Bronchial smooth muscle cell (primary cell): ENCODE measurements around the gene C12orf60. TPM values are rescaled to one million over a fixed set of nuclear protein-coding genes. Genes with fewer than 3 reads are reported as not detected.

ENCODE experiments used
- total RNA-seq: library from RNA; depleted of rRNA; stranded (reverse); fragments of >200 nt; gene quantifications from 2 replicates; pipeline ENCODE4 v1.2.1, GENCODE V29; 2014

C12orf60 gene
- total RNA-seq, result 0.79 and 1.2 TPM in 2 replicates

GRCh38 chr12:14803011-14803829 is at the start of gene C12orf60, which contains the start of gene WBP11:
Gene C12orf60 (plus strand): TSS chr12:14803670. CDS start chr12:14822936, 19,266 bp downstream.
Gene WBP11 (minus strand): TSS chr12:14803478. CDS start chr12:14801383, 2,095 bp downstream.

GRCh38 chr12:14814014-14814413 is 10.5 kb downstream of the C12orf60 start, which contains the start of gene SMCO3:
Gene SMCO3 (minus strand): TSS chr12:14814182. CDS start chr12:14806680, 7,502 bp downstream.

GRCh38 chr12:14843425-14843887 is 40.0 kb downstream of the C12orf60 start, which contains the start of gene ART4:
Gene ART4 (minus strand): TSS chr12:14843526. CDS start chr12:14843113, 413 bp downstream.

Other genes starting within 250 kb of the C12orf60 start
- gene PLBD1, start 235.8 kb upstream of the C12orf60 start, total RNA-seq, result 0.95 and 1.5 TPM in 2 replicates
- under 0.01 TPM in 1 of 2 replicates, not detected in the other for gene GUCY2C, start 107.1 kb upstream of the C12orf60 start, total RNA-seq
- 4.5 and 8.0 TPM in 2 replicates for gene WBP11, start 192 bp upstream of the C12orf60 start, total RNA-seq
- 0.09 TPM in 1 of 2 replicates, not detected in the other for gene SMCO3, start 10.5 kb downstream of the C12orf60 start, total RNA-seq
- gene ART4, start 39.9 kb downstream of the C12orf60 start, total RNA-seq, result not detected in 2 replicates
- gene MGP, start 82.2 kb downstream of the C12orf60 start, total RNA-seq, result 3.9 and 6.7 TPM in 2 replicates
- not detected in 2 replicates for gene ERP27, start 134.9 kb downstream of the C12orf60 start, total RNA-seq
- gene ARHGDIB, start 157.9 kb downstream of the C12orf60 start, total RNA-seq, result 0.47 TPM in 1 of 2 replicates, not detected in the other
- not detected in 2 replicates for gene PDE6H, start 169.4 kb downstream of the C12orf60 start, total RNA-seq